ENCODE data around the gene SPDEF. TPM values are rescaled to one million over a fixed set of nuclear protein-coding genes. Genes with fewer than 3 reads are reported as not detected.

The SPDEF gene
- total RNA-seq, 1 donor from 2014 or later, result not detected

GRCh38 chr6:34595332-34596184 lies 39.4 kb upstream of the SPDEF start:
- Mint-ChIP-seq H3K27me3 (ENCODE audit: unreplicated experiment) (peaks cover 4% of the 10 kb centered on the region), H3K4me1 (ENCODE audit: low read depth, unreplicated experiment) (peaks cover 21% of the 10 kb centered on the region), H3K4me3 (ENCODE audit: unreplicated experiment) (no peak overlapping the region), H3K9me3 (ENCODE audit: unreplicated experiment) (peaks cover 3% of the 10 kb centered on the region), H3K36me3 (ENCODE audit: unreplicated experiment) (no peaks in the 10 kb centered on the region), H3K27ac (ENCODE audit: unreplicated experiment) (no peak overlapping the region)
- TF ChIP-seq, protein P1, sequence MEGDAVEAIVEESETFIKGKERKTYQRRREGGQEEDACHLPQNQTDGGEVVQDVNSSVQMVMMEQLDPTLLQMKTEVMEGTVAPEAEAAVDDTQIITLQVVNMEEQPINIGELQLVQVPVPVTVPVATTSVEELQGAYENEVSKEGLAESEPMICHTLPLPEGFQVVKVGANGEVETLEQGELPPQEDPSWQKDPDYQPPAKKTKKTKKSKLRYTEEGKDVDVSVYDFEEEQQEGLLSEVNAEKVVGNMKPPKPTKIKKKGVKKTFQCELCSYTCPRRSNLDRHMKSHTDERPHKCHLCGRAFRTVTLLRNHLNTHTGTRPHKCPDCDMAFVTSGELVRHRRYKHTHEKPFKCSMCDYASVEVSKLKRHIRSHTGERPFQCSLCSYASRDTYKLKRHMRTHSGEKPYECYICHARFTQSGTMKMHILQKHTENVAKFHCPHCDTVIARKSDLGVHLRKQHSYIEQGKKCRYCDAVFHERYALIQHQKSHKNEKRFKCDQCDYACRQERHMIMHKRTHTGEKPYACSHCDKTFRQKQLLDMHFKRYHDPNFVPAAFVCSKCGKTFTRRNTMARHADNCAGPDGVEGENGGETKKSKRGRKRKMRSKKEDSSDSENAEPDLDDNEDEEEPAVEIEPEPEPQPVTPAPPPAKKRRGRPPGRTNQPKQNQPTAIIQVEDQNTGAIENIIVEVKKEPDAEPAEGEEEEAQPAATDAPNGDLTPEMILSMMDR (IDR thresholded peaks at IDR 0.05; ENCODE audit: partially characterized antibody, unreplicated experiment), result no peak
- DNase-seq, result no peak

- Mint-ChIP-seq H3K36me3 (ENCODE audit: unreplicated experiment) (no peaks in the 10 kb centered on the region), H3K9me3 (ENCODE audit: unreplicated experiment) (peaks cover 3% of the 10 kb centered on the region), H3K27me3 (ENCODE audit: unreplicated experiment) (peaks cover 4% of the 10 kb centered on the region)
Measured at GRCh38 chr6:34593701-34594100, 37.6 kb upstream of the SPDEF start.

DNA sequence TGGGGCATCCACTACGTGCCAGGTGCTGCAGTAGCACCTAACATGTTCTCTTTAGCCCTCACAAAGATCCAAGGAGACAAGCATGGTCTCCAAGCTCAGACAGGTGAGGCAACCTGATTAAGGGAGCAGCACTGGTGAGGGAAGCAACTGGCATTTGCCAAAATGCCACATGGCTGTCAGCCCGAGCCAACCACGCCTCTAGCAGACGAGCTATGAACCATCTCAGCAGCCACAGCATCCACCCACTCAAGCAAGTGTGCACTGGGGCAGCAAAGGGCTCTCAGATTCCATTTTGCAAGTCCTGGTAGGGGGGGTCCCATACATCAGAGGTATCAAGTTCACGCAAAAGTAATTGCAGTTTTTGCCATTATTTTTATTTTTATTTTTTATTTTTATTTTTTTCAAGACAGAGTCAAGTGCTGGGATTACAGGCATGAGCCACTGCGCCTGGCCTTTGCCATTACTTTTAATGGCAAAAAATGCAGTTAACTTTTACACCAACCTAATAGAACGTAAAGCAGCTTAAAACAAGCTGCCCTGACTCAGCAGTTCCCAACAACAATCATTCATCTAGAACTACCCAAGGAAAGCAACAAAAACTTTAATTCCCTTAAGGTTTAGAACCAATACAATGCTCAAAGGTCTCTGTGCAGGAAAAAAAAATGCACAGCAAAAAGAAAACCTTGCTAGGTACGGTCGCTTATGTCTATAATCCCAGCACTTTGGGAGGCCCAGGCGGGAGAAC lies 36.3 kb upstream of the SPDEF start:
- Mint-ChIP-seq H3K36me3 (ENCODE audit: unreplicated experiment) (no peaks in the 10 kb centered on the region), H3K4me1 (ENCODE audit: low read depth, unreplicated experiment) (peaks cover 9% of the 10 kb centered on the region), H3K27ac (ENCODE audit: unreplicated experiment) (no peak overlapping the region), H3K9me3 (ENCODE audit: unreplicated experiment) (no peaks in the 10 kb centered on the region), H3K4me3 (ENCODE audit: unreplicated experiment) (no peak overlapping the region), H3K27me3 (ENCODE audit: unreplicated experiment) (peaks cover 6% of the 10 kb centered on the region)
- DNase-seq, result no peak
- TF ChIP-seq, protein P1 (IDR thresholded peaks at IDR 0.05; ENCODE audit: partially characterized antibody, unreplicated experiment), result no peak

More at GRCh38 chr6:34593701-34594100, 37.6 kb upstream of the SPDEF start:
- DNase-seq, result no peak
- Mint-ChIP-seq H3K4me3 (ENCODE audit: unreplicated experiment) (no peak overlapping the region), H3K27ac (ENCODE audit: unreplicated experiment) (no peak overlapping the region), H3K4me1 (ENCODE audit: low read depth, unreplicated experiment) (peaks cover 15% of the 10 kb centered on the region)
- TF ChIP-seq, protein P1 (IDR thresholded peaks at IDR 0.05; ENCODE audit: partially characterized antibody, unreplicated experiment), result no peak

- Mint-ChIP-seq H3K9me3 (ENCODE audit: unreplicated experiment) (no peaks in the 10 kb centered on the region), H3K27ac (ENCODE audit: unreplicated experiment) (no peak overlapping the region), H3K27me3 (ENCODE audit: unreplicated experiment) (peaks cover 8% of the 10 kb centered on the region), H3K4me3 (ENCODE audit: unreplicated experiment) (no peak overlapping the region), H3K4me1 (ENCODE audit: low read depth, unreplicated experiment) (peaks cover 10% of the 10 kb centered on the region), H3K36me3 (ENCODE audit: unreplicated experiment) (no peaks in the 10 kb centered on the region)
- no peak for DNase-seq
- TF ChIP-seq, protein P1 (IDR thresholded peaks at IDR 0.05; ENCODE audit: partially characterized antibody, unreplicated experiment), result no peak
Measured at GRCh38 chr6:34589691-34590090, 33.6 kb upstream of the SPDEF start.
